HCT116 (cell line): Measurements from ENCODE around the gene SPAG4. TPM values are rescaled to one million over a fixed set of nuclear protein-coding genes. Genes with fewer than 3 reads are reported as not detected.

Source experiments
- ATAC-seq: fragments of 200-7000 bp; cut with Tn5 transposase; 2 replicates; pipeline ENCODE4 v1.9.1; 2020; ENCODE audit warnings: mild to moderate bottlenecking, moderate library complexity
- BruUV-seq: library from RNA; stranded (reverse); fragments of 400-500 nt; replicated peaks from 2 replicates; lab custom pipeline; 2021; lab: Mats Ljungman, UMichigan
- CTCF ChIA-PET: fragments of 300-600 bp; sonication (Branson Sonifier 250); formaldehyde crosslinking; loops from one replicate; lab custom pipeline; 2021; ENCODE audit warnings: antibody characterized with exemption; lab: Charles Lee
- POLR2A ChIA-PET: fragments of 300-600, 350-600 bp; sonication (Branson Sonifier 250); formaldehyde crosslinking; loops from one replicate; lab custom pipeline; 2021; ENCODE audit warnings: antibody characterized with exemption; lab: Charles Lee
- RAD21 ChIA-PET, 2 experiments: fragments of 300-600 bp; sonication (Branson Sonifier 250); formaldehyde crosslinking; loops; one replicate each; lab custom pipeline; 2023; ENCODE audit warnings: low total read pairs in 2 of 2; ENCODE audit not compliant: uncharacterized antibody in 2 of 2, unreplicated experiment in 2 of 2, low non-redundant PET in 1 of 2; lab: Charles Lee
- DNase-seq: peaks from one replicate; pipeline ENCODE4 v3.0.0-alpha.2; 2010; ENCODE audit warnings: low read depth, low spot score
- H2AFZ ChIP-seq: fragments of 200-600 bp; shearing (Covaris generic), sonication (generic); 2 replicates; pipeline ENCODE4 v1.6.1; 2017; ENCODE audit warnings: low read depth, mixed run types, mixed read lengths, antibody characterized with exemption, low read length; ENCODE audit not compliant: poor library complexity, severe bottlenecking
- H3K27ac ChIP-seq: 2 replicates; pipeline ENCODE4 v1.5.1; 2012; ENCODE audit warnings: low read depth, low read length
- H3K27me3 ChIP-seq: fragments of 200-600 bp; sonication (generic); 2 replicates; pipeline ENCODE4 v1.6.1; 2016; ENCODE audit warnings: mixed run types, low read length, mixed read lengths; ENCODE audit not compliant: insufficient read depth
- H3K36me3 ChIP-seq, 2 experiments: fragments of 200-500 bp in 1 of 2; fragments of 200-600 bp in 1 of 2; sonication (Bioruptor generic) in 1 of 2; sonication (generic) in 1 of 2; 2 replicates each; pipeline versions ENCODE4 v1.5.1 to v1.6.1; 2014 to 2016; ENCODE audit warnings: low read length in 2 of 2, inconsistent platforms in 1 of 2, mixed read lengths in 1 of 2, mixed run types in 1 of 2; ENCODE audit not compliant: insufficient read depth in 2 of 2, control insufficient read depth in 1 of 2
- H3K4me1 ChIP-seq, 2 experiments: fragments of 200-600 bp in 1 of 2; sonication (generic) in 1 of 2; 2 replicates each; pipeline versions ENCODE4 v1.5.1 to v1.6.1; 2012 to 2017; ENCODE audit warnings: low read length in 2 of 2, inconsistent platforms in 1 of 2, mild to moderate bottlenecking in 1 of 2, mixed read lengths in 1 of 2, mixed run types in 1 of 2, moderate library complexity in 1 of 2; ENCODE audit not compliant: insufficient read depth in 2 of 2, control insufficient read depth in 1 of 2
- H3K4me2 ChIP-seq: fragments of 200-600 bp; sonication (generic); 2 replicates; pipeline ENCODE4 v1.6.1; 2017; ENCODE audit warnings: mixed run types, low read length, mixed read lengths
- H3K4me3 ChIP-seq, 2 experiments: fragments of 200-600 bp in 1 of 2; sonication (generic) in 1 of 2; replicated peaks in 1 of 2; 2 replicates each; pipeline ENCODE4 v1.5.1; 2011 to 2016; ENCODE audit warnings: low read length in 2 of 2, control low read depth in 1 of 2, low read depth in 1 of 2, mild to moderate bottlenecking in 1 of 2, mixed read lengths in 1 of 2, mixed run types in 1 of 2
- H3K79me2 ChIP-seq: fragments of 200-600 bp; sonication (generic); 2 replicates; pipeline ENCODE4 v1.6.1; 2017; ENCODE audit warnings: mild to moderate bottlenecking, mixed run types, low read length, moderate library complexity, mixed read lengths; ENCODE audit not compliant: insufficient read depth
- H3K9ac ChIP-seq: fragments of 200-600 bp; sonication (generic); 2 replicates; pipeline ENCODE4 v1.6.1; 2016; ENCODE audit warnings: low read length, mixed read lengths
- H3K9me2 ChIP-seq: fragments of 200-600 bp; sonication (generic), shearing (Covaris generic); 2 replicates; pipeline ENCODE4 v1.6.1; 2017; ENCODE audit warnings: mixed run types, mild to moderate bottlenecking, moderate library complexity; ENCODE audit not compliant: insufficient read depth
- H3K9me3 ChIP-seq, 2 experiments: fragments of 200-500 bp in 1 of 2; fragments of 200-600 bp in 1 of 2; sonication (Bioruptor generic) in 1 of 2; sonication (generic) in 1 of 2; 2 replicates each; pipeline ENCODE4 v1.6.1; 2014 to 2017; ENCODE audit warnings: low read length in 2 of 2, mixed read lengths in 2 of 2, inconsistent platforms in 1 of 2, low read depth in 1 of 2, mild to moderate bottlenecking in 1 of 2, mixed run types in 1 of 2, moderate library complexity in 1 of 2; ENCODE audit not compliant: control insufficient read depth in 1 of 2, insufficient read depth in 1 of 2
- H4K20me1 ChIP-seq: fragments of 200-600 bp; sonication (generic), shearing (Covaris generic); 2 replicates; pipeline ENCODE4 v1.6.1; 2017; ENCODE audit warnings: mixed run types, mild to moderate bottlenecking, moderate library complexity; ENCODE audit not compliant: insufficient read depth
- CTCF ChIP-seq, 3 experiments: fragments of 200-600 bp in 1 of 3; sonication (generic) in 1 of 3; IDR thresholded peaks in 2 of 3; conservative IDR thresholded peaks in 1 of 3; 2 replicates each; pipeline ENCODE4 v1.5.1; 2012 to 2017; ENCODE audit warnings: low read depth in 2 of 3, low read length in 2 of 3, antibody characterized with exemption in 1 of 3, borderline replicate concordance in 1 of 3, control low read depth in 1 of 3, mild to moderate bottlenecking in 1 of 3, mixed read lengths in 1 of 3, mixed run types in 1 of 3, moderate library complexity in 1 of 3; ENCODE audit not compliant: insufficient read depth in 1 of 3
- EGR1 ChIP-seq: IDR thresholded peaks from 2 replicates; pipeline ENCODE4 v1.6.1; 2012; ENCODE audit warnings: low read depth
- ELF1 ChIP-seq: IDR thresholded peaks from 2 replicates; pipeline ENCODE4 v1.6.1; 2012; ENCODE audit warnings: low read depth, borderline replicate concordance
- EZH2phosphoT487 ChIP-seq: fragments of 200-600 bp; IDR thresholded peaks from 2 replicates; pipeline ENCODE4 v1.6.1; 2018; ENCODE audit warnings: antibody characterized with exemption, borderline replicate concordance
- MAX ChIP-seq: IDR thresholded peaks from 2 replicates; pipeline ENCODE4 v1.6.1; 2012
- SRF ChIP-seq: IDR thresholded peaks from 2 replicates; pipeline ENCODE4 v1.6.1; 2012; ENCODE audit warnings: low read depth
- intact Hi-C: fragments of 100-400 bp; cut with micrococcal nuclease; formaldehyde crosslinking; loops from 2 replicates; pipeline ENCODE4 v1.10.0; 2022
- total RNA-seq: library from RNA; stranded (reverse); gene quantifications from one replicate; pipeline ENCODE4 v1.2.1, GENCODE V29; 2021; ENCODE audit not compliant: unreplicated experiment

SPAG4 gene
- total RNA-seq, 1 experiment from 2014 or later, result 6.2 TPM

GRCh38 chr20:35620818-35621559 lies 5.4 kb downstream of the SPAG4 start:
- 0 out of 2 replicates have a peak, but pooled peaks cover 5% of the 10 kb centered on the region for H3K79me2 ChIP-seq
- no peak overlapping the region for H2AFZ ChIP-seq
- no peak for TF ChIP-seq SRF
- TF ChIP-seq ELF1, result no peak
- no peak for TF ChIP-seq EGR1
- intact Hi-C loops, result no loop called here
- no TSS peak for BruUV-seq
- ChIA-PET POLR2A (no interaction called here), RAD21 (no interaction called here), CTCF (interaction anchor here (0.7 kb wide), 1 partner anchor 110 kb away, joined by 3 read pairs; no protein-coding TSS in a partner anchor)
- DNase-seq (no peak), ATAC-seq (no peak)
- H3K36me3 ChIP-seq, result peaks cover 2 to 7% of the 10 kb centered on the region in 2 experiments; a peak in 2 of 4 replicates
- H4K20me1 ChIP-seq, result no peaks in the 10 kb centered on the region
- H3K9me3 ChIP-seq, result no peaks in the 10 kb centered on the region
- no peak overlapping the region for H3K4me3 ChIP-seq
- H3K4me1 ChIP-seq, result peaks cover 14 to 34% of the 10 kb centered on the region in 2 experiments
- H3K27ac ChIP-seq, result no peak overlapping the region
- no peaks in the 10 kb centered on the region for H3K27me3 ChIP-seq
- no peaks in the 10 kb centered on the region for H3K9me2 ChIP-seq
- H3K4me2 ChIP-seq, result no peak overlapping the region
- no peak overlapping the region for H3K9ac ChIP-seq

DNA sequence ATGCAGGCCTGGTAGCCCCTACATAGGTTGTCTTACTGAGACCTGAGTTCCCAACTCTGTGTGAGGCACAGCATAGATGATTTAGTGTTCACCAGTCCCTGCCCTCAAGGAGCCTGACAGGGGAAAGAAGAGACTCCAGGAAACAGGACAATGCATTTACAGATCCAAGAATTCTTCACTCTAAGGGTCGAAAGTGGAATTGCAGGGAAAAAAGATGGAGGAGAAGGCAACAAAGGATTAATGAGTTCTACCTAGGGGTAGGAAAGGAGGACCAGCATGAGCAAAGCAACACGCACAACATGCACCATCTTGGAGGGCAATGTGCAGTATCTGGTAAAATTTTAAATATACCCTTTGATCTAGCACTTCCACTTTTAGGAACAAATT lies 5.9 kb downstream of the SPAG4 start:
- Histone ChIP-seq H3K9me2 (no peaks in the 10 kb centered on the region), H3K9ac (no peak overlapping the region), H3K4me1 (peaks cover 14 to 31% of the 10 kb centered on the region in 2 experiments), H3K4me3 (no peak overlapping the region), H3K79me2 (0 out of 2 replicates have a peak, but pooled peaks cover 5% of the 10 kb centered on the region), H3K36me3 (peaks cover 8 to 13% of the 10 kb centered on the region in 2 experiments; a peak in 3 of 4 replicates), H3K27me3 (no peaks in the 10 kb centered on the region), H3K27ac (no peak overlapping the region), H2AFZ (no peak overlapping the region), H3K4me2 (no peak overlapping the region), H3K9me3 (no peaks in the 10 kb centered on the region), H4K20me1 (no peaks in the 10 kb centered on the region)
- no peak for TF ChIP-seq MAX
- no peak for TF ChIP-seq EZH2phosphoT487
- TF ChIP-seq CTCF (IDR thresholded peaks at IDR 0.05 in 2 of 3, conservative IDR thresholded peaks at IDR 0.05 in 1 of 3; ENCODE audit: borderline replicate concordance in 1 of 3, insufficient read depth in 1 of 3, low read depth in 2 of 3, low read length in 2 of 3), result peak in 2 of 3 experiments; percentile 25 to 43; a peak in 2 of 6 replicates
- CTCF ChIA-PET, result interaction anchor here (0.7 kb wide), 1 partner anchor 111 kb away, joined by 3 read pairs; no protein-coding TSS in a partner anchor
- POLR2A ChIA-PET, result no interaction called here
- intact Hi-C loops, result no loop called here
- RAD21 ChIA-PET, result no interaction called here
- ATAC-seq (no peak), DNase-seq (no peak)
- no TSS peak for BruUV-seq
